Stimulated activated CD4-positive, alpha-beta T cell treated with anti-CD3 and anti-CD28 coated beads, Interleukin-12 subunit alpha, Interleukin-12 subunit beta, amount 100 ng/mL, for 48 hours (primary cell): ENCODE results near the gene SYT2.
"Not testable (repeated sequence)": the region's sequence is repeated elsewhere in the genome, so short reads cannot be mapped to it uniquely, and the experiment has no call there.

Source experiments
- DNase-seq, 3 donors: peaks; one replicate each; pipeline ENCODE4 v3.0.0-alpha.2; 2020; ENCODE audit warnings: low read depth in 2 of 3, low spot score in 1 of 3

SYT2 gene

GRCh38 chr1:202625416-202626360, 84.6 kb downstream of the SYT2 start:
- DNase-seq: peak; percentile 25 to 57 (median 32)

DNA sequence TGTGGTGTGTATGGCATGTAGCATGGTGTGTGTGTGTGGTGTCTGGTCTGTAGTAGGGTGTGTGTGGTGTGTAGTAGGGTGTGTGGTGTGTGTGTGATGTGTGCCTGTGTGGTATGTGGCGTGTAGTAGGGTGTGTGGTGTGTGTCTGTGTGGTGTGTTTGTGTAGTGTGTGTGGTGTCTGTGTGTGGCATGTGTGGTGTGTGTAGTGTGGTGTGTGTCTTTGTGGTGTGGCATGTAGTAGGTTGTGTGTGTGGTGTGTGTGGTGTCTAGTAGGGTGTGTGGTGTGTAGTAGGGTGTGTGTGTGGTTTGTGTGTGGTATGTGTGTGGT, 85.5 kb downstream of the SYT2 start:
- DNase-seq: no peak

GRCh38 chr1:202624088-202624780, 86.0 kb downstream of the SYT2 start:
- DNase-seq: no peak

DNA sequence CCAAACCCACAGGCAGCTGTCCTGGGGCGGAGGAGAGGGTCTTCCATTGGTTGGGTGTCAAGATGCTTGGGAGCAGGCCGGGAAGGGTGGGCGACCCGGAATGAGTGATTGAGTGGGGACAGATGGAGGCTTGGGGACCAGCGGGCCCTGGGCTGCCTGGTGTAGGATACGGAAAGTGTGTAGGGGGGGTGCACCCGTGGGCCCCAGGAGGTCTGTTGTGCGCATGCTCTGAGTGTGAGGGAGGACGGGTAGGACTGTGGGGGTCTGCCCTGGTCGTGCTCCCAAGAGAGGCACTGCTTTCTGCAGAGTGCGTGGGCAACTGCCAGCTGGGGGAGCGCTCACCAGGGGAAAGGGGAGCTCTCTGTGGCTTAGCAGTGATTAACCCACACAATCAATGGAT, 86.8 kb downstream of the SYT2 start:
- not testable (repeated sequence) for DNase-seq

GRCh38 chr1:202623075-202623474, 87.2 kb downstream of the SYT2 start:
- no peak for DNase-seq

- no peak for DNase-seq
Measured at GRCh38 chr1:202622388-202622787, 87.9 kb downstream of the SYT2 start.

- no peak for DNase-seq
Measured at GRCh38 chr1:202621446-202621845, 88.8 kb downstream of the SYT2 start.

DNA sequence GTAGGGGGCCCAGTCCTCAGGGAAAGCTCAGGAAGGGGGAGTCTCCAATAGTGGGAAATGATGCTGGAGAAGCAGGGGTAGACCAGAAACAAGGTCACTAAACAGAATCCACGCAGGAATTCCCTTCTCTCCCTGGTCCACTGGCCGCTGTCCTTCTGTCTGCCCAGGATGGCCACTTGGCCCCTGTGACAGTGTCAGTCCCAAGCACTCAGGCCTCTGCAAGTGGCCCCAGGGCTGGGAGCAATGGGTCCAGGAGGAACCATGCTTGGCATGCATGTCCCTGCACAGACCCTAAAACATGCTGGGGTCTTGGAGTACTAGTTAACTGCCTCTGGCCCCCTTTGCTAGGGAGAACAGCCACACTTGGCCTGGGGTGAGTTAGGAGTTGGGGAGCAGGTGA, 90.2 kb downstream of the SYT2 start:
- DNase-seq: not testable (repeated sequence)

- DNase-seq: no peak
Measured at GRCh38 chr1:202619505-202619904, 90.7 kb downstream of the SYT2 start.

GRCh38 chr1:202619012-202619411, 91.2 kb downstream of the SYT2 start:
- DNase-seq: not testable (repeated sequence)

- DNase-seq: no peak
Measured at GRCh38 chr1:202616355-202616915, 93.8 kb downstream of the SYT2 start.

GRCh38 chr1:202615501-202616354, 94.5 kb downstream of the SYT2 start:
- no peak for DNase-seq

DNA sequence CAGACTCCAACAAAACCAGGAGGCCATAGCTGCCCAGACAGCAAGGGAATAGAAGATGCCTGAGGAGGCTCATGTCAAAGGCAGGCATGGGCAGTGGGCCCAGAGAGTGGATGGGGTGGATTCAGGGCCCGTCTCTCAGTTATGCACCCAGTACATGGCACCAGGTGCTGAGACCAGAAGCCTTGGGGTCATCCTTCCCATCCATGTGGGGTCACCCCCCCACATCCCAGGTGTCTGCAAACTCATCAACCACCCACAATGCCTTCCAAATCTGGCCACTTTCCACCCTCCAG, 95.1 kb downstream of the SYT2 start:
- not testable (repeated sequence) for DNase-seq

DNA sequence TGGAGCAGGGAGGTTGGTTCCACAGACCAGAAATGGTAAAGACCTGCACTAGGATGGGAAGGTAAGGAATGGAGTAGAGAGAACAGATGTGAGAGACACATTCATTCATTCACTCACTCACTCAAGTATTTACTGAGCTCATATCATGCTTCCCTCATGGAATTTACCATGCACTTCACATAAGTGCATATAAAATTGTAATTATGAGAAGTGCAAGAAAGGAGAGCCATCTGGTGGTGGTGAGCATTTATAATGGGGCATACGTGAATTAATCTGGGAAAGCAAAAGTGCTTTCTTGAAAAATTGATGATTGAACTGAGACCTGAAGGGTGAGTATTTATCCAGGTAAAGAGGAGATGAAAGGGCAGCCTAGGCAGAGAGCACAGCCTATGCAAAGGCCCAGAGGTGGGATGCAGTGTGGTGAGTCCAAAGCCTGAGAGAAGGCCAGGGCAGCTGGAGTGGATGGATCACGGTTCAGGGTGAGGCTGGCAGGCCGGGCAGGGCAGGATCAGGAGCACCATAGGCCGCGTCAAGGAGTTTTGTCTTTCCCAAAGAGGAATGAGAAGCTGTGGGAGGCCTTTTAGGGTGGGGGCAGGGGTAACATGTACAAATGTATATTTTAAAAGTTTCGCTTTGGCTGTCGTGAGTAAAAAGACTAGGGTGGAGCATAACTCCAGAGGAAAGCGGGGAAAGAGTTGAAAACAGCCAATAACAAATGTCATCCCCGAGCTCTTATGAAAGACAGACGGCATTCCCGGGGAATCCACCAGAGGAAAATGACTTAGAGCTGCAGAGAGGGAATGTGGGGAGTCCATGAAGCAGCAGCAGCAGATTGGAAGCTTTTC, 95.7 kb downstream of the SYT2 start:
- DNase-seq: not testable (repeated sequence)

DNA sequence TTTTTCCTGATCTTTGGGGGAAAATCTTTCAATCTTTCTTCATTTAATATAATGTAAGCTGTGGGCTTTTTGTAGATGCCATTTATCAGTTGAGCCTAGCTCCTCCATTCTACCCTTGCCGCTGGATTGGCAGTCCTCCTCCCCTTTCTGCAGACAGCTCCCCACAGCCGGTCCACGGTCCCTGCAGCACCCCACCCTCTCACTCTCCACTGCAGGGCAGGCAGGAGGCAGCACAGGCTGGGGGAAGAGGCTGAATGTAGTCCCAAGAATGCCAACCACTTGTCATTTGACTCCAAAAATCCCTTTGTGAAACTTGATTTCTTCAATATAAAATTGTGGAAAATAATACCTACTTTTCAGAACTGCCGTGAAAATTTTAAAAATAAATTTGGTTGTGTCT, 96.7 kb downstream of the SYT2 start:
- no peak for DNase-seq

GRCh38 chr1:202612036-202612435, 98.2 kb downstream of the SYT2 start:
- not testable (repeated sequence) for DNase-seq

DNA sequence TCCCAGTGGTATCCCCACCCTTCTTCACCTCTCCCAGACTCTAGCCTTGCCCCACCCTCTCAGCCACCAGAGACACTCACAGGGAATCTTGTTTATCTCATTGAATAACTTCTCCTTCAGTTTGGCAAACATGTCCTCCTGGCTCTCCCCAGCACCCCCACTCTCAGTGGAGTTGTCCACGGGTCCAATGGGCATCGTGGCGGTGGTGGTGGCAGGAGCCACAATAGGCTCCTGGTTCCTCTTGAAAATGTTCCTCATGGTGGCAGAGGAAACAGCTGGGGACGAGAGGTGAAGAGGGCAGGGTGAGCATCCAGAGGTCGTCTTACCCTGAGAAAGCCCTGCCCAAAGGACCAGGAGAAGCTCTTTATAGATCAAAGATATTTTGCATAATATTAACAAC, 104.7 kb downstream of the SYT2 start:
- no peak for DNase-seq

- DNase-seq: no peak
Measured at GRCh38 chr1:202603435-202603834, 106.8 kb downstream of the SYT2 start.

DNA sequence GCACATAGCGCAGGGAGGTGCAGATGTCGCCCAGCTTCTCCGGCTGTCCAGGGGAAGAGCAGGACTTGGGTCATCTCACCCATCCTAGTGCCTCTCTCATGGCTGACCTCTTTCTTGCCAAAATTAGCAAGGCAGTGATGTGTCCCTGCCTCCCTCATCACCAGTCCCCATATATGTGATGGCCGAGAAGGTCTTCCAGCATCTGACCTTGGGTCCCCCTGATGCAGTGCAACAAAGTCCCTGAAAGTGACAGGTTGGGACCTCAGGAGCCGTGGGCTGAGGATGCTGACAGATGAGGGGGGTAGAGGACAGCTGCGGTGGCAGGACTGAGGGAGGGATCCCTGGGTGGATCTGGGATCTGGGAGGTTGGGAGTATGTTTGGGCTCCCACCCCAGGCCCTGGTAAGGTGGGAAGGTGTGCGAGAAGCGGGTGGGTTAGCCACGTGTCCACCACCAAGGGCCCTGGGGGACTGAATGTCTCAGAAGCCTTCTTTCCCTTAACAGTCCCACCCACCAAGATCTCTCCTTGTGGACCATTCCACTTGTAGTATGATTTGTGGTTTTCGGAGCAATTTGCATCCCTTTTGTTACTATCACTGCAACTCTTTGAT, 109.7 kb downstream of the SYT2 start:
- no peak for DNase-seq
